ENCODE results near the gene TENM4. TPM values are rescaled to one million over a fixed set of nuclear protein-coding genes. Genes with fewer than 3 reads are reported as not detected.

TENM4 gene
- polyA plus RNA-seq, 1 experiment: 5.5 TPM

DNA sequence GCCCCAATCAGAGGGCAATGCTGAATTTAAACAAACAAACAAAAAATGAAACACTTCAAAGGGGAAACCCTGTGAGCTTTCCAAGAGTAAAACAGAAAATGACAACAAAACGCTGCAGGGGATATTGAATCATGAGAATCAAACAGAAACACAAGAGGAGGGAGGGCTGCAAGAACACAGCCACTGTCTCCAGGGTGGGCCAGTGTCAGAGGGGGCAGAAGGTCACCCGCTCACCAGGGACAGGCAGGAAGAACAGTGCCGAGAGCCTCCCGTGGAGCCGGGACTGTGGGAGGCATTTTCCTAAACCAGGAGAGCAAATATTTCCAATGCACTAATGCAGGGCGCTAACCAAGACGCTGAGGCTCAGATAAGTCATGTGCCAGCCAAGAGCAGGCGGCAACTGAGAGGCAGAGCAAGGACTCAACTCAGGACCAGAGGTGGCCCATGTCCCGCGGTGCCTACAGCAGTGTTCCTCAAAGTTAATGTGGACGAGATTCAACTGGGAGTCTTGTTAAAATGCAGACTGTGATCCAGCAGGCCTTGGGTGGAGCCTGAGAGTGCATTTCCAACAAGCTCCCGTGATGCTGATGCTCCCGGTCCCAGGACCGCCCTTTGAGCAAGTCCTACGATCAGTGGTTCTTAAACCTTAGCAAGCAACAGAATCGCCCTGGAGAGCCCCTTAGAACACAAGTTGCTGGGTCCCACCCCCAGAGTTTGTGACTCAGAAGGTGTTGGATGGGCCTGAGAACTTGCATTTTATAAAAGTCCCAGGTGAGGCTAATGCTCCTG lies 197.2 kb downstream of the TENM4 start:
- Histone ChIP-seq H3K27ac (ENCODE audit: low read depth, low read length) (peak overlapping the region; percentile 94), H3K9me3 (ENCODE audit: control insufficient read depth, insufficient read depth, low read length) (no peaks in the 10 kb centered on the region), H3K27me3 (ENCODE audit: control insufficient read depth, insufficient read depth, low read length) (no peaks in the 10 kb centered on the region), H3K4me3 (ENCODE audit: low read depth, low read length) (no peak overlapping the region)
- ChIA-PET CTCF (no interaction called here), POLR2A (interaction anchor here (0.6 to 1.1 kb wide), 4 partner anchors 22 to 194 kb away, joined by 3 read pairs; no protein-coding TSS in a partner anchor)
- TF ChIP-seq, protein P1, sequence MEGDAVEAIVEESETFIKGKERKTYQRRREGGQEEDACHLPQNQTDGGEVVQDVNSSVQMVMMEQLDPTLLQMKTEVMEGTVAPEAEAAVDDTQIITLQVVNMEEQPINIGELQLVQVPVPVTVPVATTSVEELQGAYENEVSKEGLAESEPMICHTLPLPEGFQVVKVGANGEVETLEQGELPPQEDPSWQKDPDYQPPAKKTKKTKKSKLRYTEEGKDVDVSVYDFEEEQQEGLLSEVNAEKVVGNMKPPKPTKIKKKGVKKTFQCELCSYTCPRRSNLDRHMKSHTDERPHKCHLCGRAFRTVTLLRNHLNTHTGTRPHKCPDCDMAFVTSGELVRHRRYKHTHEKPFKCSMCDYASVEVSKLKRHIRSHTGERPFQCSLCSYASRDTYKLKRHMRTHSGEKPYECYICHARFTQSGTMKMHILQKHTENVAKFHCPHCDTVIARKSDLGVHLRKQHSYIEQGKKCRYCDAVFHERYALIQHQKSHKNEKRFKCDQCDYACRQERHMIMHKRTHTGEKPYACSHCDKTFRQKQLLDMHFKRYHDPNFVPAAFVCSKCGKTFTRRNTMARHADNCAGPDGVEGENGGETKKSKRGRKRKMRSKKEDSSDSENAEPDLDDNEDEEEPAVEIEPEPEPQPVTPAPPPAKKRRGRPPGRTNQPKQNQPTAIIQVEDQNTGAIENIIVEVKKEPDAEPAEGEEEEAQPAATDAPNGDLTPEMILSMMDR (IDR thresholded peaks at IDR 0.05; ENCODE audit: low read depth, low read length): no peak
- no peak for DNase-seq (ENCODE audit: low read depth, low spot score)

DNA sequence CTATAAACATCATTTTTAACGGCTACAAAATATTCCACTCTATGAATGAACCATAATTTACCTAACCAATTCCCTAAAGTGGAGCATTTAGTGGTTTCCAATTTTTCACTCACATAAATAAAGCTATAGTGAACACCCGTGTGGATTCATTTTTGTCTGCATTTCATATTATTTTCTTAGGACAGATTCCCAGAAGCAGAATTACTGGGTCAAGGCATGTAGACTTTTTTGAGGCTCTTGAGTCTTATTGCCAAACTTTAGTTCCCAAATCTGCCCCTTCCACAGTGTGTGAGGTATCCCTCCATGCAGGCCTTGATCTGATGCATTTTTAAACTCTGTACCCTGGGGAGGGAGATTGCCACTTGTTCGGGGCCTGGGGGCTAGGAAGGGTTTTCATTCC lies 198.2 kb downstream of the TENM4 start:
- H3K9me3 ChIP-seq (ENCODE audit: control insufficient read depth, insufficient read depth, low read length): no peaks in the 10 kb centered on the region
- H3K4me3 ChIP-seq (ENCODE audit: low read depth, low read length): no peak overlapping the region
- peak overlapping the region; percentile 21 for H3K27ac ChIP-seq (ENCODE audit: low read depth, low read length)
- DNase-seq (ENCODE audit: low read depth, low spot score): no peak
- CTCF ChIA-PET: interaction anchor here (1.0 kb wide), 1 partner anchor 597 kb away, joined by 5 read pairs; no protein-coding TSS in a partner anchor
- TF ChIP-seq, protein P1 (IDR thresholded peaks at IDR 0.05; ENCODE audit: low read depth, low read length): no peak
- POLR2A ChIA-PET: no interaction called here
- H3K27me3 ChIP-seq (ENCODE audit: control insufficient read depth, insufficient read depth, low read length): no peaks in the 10 kb centered on the region

DNA sequence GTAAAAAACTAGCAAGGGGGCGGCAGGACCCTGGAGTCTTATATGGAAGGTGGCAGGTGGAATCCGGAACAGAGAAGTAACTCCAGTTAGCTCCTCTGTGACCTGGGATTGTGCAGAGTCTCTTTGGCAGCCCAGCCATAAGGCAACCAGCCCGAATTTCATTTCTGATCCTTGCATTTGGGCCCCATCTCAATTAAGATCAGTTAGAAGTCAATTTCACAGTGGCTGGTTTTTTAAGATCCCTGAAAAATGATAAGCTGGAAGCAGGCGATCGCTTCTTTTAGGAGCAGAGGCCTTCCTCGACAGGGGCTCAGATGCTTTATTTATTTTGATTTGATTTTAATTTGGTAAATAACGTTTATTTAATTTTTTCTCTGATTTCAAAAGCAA lies 199.0 kb downstream of the TENM4 start:
- TF ChIP-seq, protein P1 (IDR thresholded peaks at IDR 0.05; ENCODE audit: low read depth, low read length): no peak
- no peak overlapping the region for H3K4me3 ChIP-seq (ENCODE audit: low read depth, low read length)
- ChIA-PET POLR2A (no interaction called here), CTCF (interaction anchor here (1.0 kb wide), 1 partner anchor 596 kb away, joined by 5 read pairs; no protein-coding TSS in a partner anchor)
- no peak overlapping the region for H3K27ac ChIP-seq (ENCODE audit: low read depth, low read length)
- no peaks in the 10 kb centered on the region for H3K9me3 ChIP-seq (ENCODE audit: control insufficient read depth, insufficient read depth, low read length)
- no peak for DNase-seq (ENCODE audit: low read depth, low spot score)
- no peaks in the 10 kb centered on the region for H3K27me3 ChIP-seq (ENCODE audit: control insufficient read depth, insufficient read depth, low read length)

DNA sequence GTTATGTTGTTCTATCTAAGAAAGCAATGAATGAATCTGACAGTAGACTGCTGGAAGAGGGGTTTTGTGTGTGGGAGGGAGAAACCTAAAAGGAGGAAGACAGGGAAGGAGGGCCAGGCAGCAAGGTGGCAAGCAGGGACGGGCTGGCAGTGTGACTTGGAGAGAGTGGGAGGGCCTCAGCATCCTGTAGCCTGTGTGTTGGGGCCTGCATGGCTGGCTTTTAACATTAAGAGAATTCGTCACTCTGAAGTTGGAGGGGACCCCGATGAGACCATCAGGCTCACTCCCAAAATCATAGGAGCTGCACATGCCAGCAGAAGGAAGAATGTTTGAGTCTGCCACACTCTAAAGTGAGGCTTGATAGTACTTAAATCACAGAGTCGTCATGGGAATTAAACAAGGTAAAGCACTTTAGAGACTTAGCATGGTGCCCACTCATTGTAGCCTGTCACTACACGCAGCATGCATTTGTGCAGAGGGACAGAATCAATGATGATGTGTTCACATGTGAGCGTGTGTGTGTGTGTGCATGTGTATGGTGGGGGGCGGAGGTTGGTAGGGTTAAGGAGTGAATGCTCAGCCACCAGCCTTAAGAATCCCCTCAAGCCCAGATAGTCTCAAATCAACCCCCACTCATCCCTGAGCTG lies 199.5 kb downstream of the TENM4 start:
- Histone ChIP-seq H3K9me3 (ENCODE audit: control insufficient read depth, insufficient read depth, low read length) (no peaks in the 10 kb centered on the region), H3K27me3 (ENCODE audit: control insufficient read depth, insufficient read depth, low read length) (no peaks in the 10 kb centered on the region), H3K27ac (ENCODE audit: low read depth, low read length) (no peak overlapping the region), H3K4me3 (ENCODE audit: low read depth, low read length) (no peak overlapping the region)
- TF ChIP-seq, protein P1 (IDR thresholded peaks at IDR 0.05; ENCODE audit: low read depth, low read length): no peak
- DNase-seq (ENCODE audit: low read depth, low spot score): no peak
- ChIA-PET CTCF (interaction anchor here (1.0 kb wide), 1 partner anchor 595 kb away, joined by 5 read pairs; no protein-coding TSS in a partner anchor), POLR2A (no interaction called here)

DNA sequence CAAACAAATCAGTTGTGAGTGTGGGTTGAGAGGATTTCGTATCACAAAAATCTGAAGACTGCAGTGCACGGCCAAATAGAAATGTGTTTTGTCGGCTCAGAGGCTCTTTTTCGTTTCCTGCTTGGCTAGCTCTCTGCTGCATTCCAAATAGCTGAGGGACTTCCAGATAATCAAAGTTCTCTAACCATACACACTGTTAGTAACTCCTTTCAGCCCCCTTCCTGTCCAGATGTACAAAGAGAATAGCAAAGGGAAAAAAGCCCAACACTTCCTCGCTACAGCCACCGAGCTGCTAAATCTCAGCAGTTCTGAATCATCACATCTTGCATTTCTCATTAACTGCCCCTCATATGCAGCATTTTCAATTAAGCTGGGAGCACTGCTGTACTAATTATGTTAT lies 203.1 kb downstream of the TENM4 start:
- Histone ChIP-seq H3K9me3 (ENCODE audit: control insufficient read depth, insufficient read depth, low read length) (no peaks in the 10 kb centered on the region), H3K4me3 (ENCODE audit: low read depth, low read length) (no peak overlapping the region), H3K27me3 (ENCODE audit: control insufficient read depth, insufficient read depth, low read length) (no peaks in the 10 kb centered on the region), H3K27ac (ENCODE audit: low read depth, low read length) (peak overlapping the region; percentile 97)
- ChIA-PET CTCF (interaction anchor here (1.0 to 2.1 kb wide), 3 partner anchors 138 to 593 kb away, joined by 3 to 11 read pairs (median 4); no protein-coding TSS in a partner anchor), POLR2A (interaction anchor here (0.9 to 1.5 kb wide), 4 partner anchors 18 to 203 kb away, joined by 3 to 9 read pairs (median 3); partner anchors contain the start of gene TENM4)
- TF ChIP-seq, protein P1 (IDR thresholded peaks at IDR 0.05; ENCODE audit: low read depth, low read length): no peak
- peak; percentile 91 for DNase-seq (ENCODE audit: low read depth, low spot score)
